GM12878 (cell line): ENCODE data around the gene CDK4. TPM values are rescaled to one million over a fixed set of nuclear protein-coding genes. Genes with fewer than 3 reads are reported as not detected.
A peak's percentile ranks its signal among the peaks of the same experiment; 100 is the strongest.

Experiments used
- ATAC-seq: fragments of 200-7000 bp; cut with Tn5 transposase; 3 replicates; pipeline ENCODE4 v1.9.1; 2020; ENCODE audit warnings: mild to moderate bottlenecking, moderate library complexity
- BruUV-seq: library from RNA; stranded (reverse); fragments of 400-500 nt; replicated peaks from 2 replicates; lab custom pipeline; 2021; lab: Mats Ljungman, UMichigan
- CTCF ChIA-PET: fragments of 300-600 bp; sonication (Branson Sonifier 250); formaldehyde crosslinking; extraction: SDS; loops from one replicate; lab custom pipeline; 2021; ENCODE audit warnings: inconsistent platforms; lab: Yijun Ruan, JAX
- POLR2A ChIA-PET: fragments of 350-600 bp; formaldehyde crosslinking; extraction: SDS; loops from one replicate; lab custom pipeline; 2021; ENCODE audit warnings: inconsistent platforms; lab: Charles Lee
- RAD21 ChIA-PET: fragments of 300-600 bp; sonication (Branson Sonifier 250); formaldehyde crosslinking; loops from one replicate; lab custom pipeline; 2023; ENCODE audit warnings: antibody characterized with exemption; ENCODE audit not compliant: unreplicated experiment; lab: Charles Lee
- SMC1A ChIA-PET: fragments of 300-600 bp; sonication (Branson Sonifier 250); formaldehyde crosslinking; loops from one replicate; lab custom pipeline; 2023; ENCODE audit not compliant: unreplicated experiment, uncharacterized antibody; lab: Charles Lee
- DNase-seq: peaks from one replicate; pipeline ENCODE4 v3.0.0-alpha.2; 2011; ENCODE audit warnings: low read depth, low spot score
- FAIRE-seq: peaks from 3 replicates; lab custom pipeline; 2011; peaks lifted over from hg19 to GRCh38; lab: Jason Lieb, UNC
- H2AFZ ChIP-seq: 2 replicates; pipeline ENCODE4 v1.6.0; 2011; ENCODE audit warnings: low read depth, low read length, control low read depth; ENCODE audit not compliant: control insufficient read depth
- H3K27ac ChIP-seq: 2 replicates; pipeline ENCODE4 v1.5.1; 2011; ENCODE audit warnings: control low read depth; ENCODE audit not compliant: control insufficient read depth, insufficient read depth
- H3K27me3 ChIP-seq, 2 experiments: replicated peaks in 1 of 2; 2 replicates each; pipeline versions ENCODE4 v1.6.0 to v1.6.1; 2011; ENCODE audit warnings: low read length in 1 of 2; ENCODE audit not compliant: control insufficient read depth in 2 of 2, insufficient read depth in 2 of 2
- H3K36me3 ChIP-seq, 2 experiments: 2 replicates each; pipeline ENCODE4 v1.5.1; 2011; ENCODE audit warnings: low read length in 1 of 2; ENCODE audit not compliant: control insufficient read depth in 2 of 2, insufficient read depth in 2 of 2
- H3K4me1 ChIP-seq: 2 replicates; pipeline ENCODE4 v1.6.1; 2011; ENCODE audit warnings: mild to moderate bottlenecking, low read length, moderate library complexity, mixed read lengths; ENCODE audit not compliant: control insufficient read depth, insufficient read depth
- H3K4me2 ChIP-seq: 2 replicates; pipeline ENCODE4 v1.6.0; 2011; ENCODE audit warnings: control low read depth; ENCODE audit not compliant: control insufficient read depth, insufficient read depth
- H3K4me3 ChIP-seq: fragments of 200-600 bp; sonication (generic); 2 replicates; pipeline ENCODE4 v1.5.1; 2016
- H3K79me2 ChIP-seq: 2 replicates; pipeline ENCODE4 v1.6.0; 2011; ENCODE audit warnings: low read length; ENCODE audit not compliant: control insufficient read depth, insufficient read depth
- H3K9ac ChIP-seq: 2 replicates; pipeline ENCODE4 v1.8.0; 2011; ENCODE audit warnings: low read length, control low read depth, mixed read lengths; ENCODE audit not compliant: control insufficient read depth, insufficient read depth
- H3K9me3 ChIP-seq: replicated peaks from 3 replicates; pipeline ENCODE4 v1.5.1; 2011; ENCODE audit warnings: mild to moderate bottlenecking, low read length; ENCODE audit not compliant: control insufficient read depth, insufficient read depth
- H4K20me1 ChIP-seq: 2 replicates; pipeline ENCODE4 v1.6.0; 2011; ENCODE audit not compliant: control insufficient read depth, insufficient read depth
- ATF7 ChIP-seq: fragments of 450-650 bp; IDR thresholded peaks from 2 replicates; pipeline ENCODE4 v1.6.1; 2016; ENCODE audit warnings: low read depth, mild to moderate bottlenecking
- BCL3 ChIP-seq: IDR thresholded peaks from 2 replicates; pipeline ENCODE4 v1.6.1; 2011; ENCODE audit warnings: borderline replicate concordance, low read depth, mild to moderate bottlenecking, moderate library complexity, low read length; ENCODE audit not compliant: insufficient read depth, poor library complexity, severe bottlenecking
- CBX5 ChIP-seq: sonication (generic); IDR thresholded peaks from 2 replicates; pipeline ENCODE4 v1.6.1; 2016; ENCODE audit warnings: low read depth, moderate library complexity, mild to moderate bottlenecking, inconsistent platforms
- ETV6 ChIP-seq, 2 experiments: fragments of 450-650 bp in 1 of 2; IDR thresholded peaks in 1 of 2; conservative IDR thresholded peaks in 1 of 2; 2 replicates each; pipeline ENCODE4 v1.6.1; 2014; ENCODE audit warnings: antibody characterized with exemption in 1 of 2, borderline replicate concordance in 1 of 2, low read depth in 1 of 2, mild to moderate bottlenecking in 1 of 2, moderate library complexity in 1 of 2
- GATAD2B ChIP-seq: fragments of 450-650 bp; conservative IDR thresholded peaks from 2 replicates; pipeline ENCODE4 v1.6.1; 2017; ENCODE audit warnings: low read depth, mild to moderate bottlenecking, moderate library complexity
- HCFC1 ChIP-seq: fragments of 150-350 bp; IDR thresholded peaks from 2 replicates; pipeline ENCODE4 v1.6.1; 2014; ENCODE audit warnings: low read length
- IKZF2 ChIP-seq, 2 experiments: fragments of 450-650 bp; IDR thresholded peaks; 2 replicates each; pipeline ENCODE4 v1.6.1; 2017; ENCODE audit warnings: mild to moderate bottlenecking in 2 of 2, moderate library complexity in 2 of 2
- KDM1A ChIP-seq: fragments of 200-600 bp; sonication (generic); IDR thresholded peaks from 2 replicates; pipeline ENCODE4 v1.6.1; 2016; ENCODE audit warnings: borderline replicate concordance
- MEF2A ChIP-seq: IDR thresholded peaks from 2 replicates; pipeline ENCODE4 v1.6.1; 2011; ENCODE audit warnings: low read depth, mild to moderate bottlenecking, low read length, moderate library complexity; ENCODE audit not compliant: insufficient read depth
- NRF1 ChIP-seq: conservative IDR thresholded peaks from 2 replicates; pipeline ENCODE4 v1.6.1; 2011; ENCODE audit warnings: mild to moderate bottlenecking, low read depth, low read length, improper control_type of control experiment
- PML ChIP-seq: IDR thresholded peaks from 2 replicates; pipeline ENCODE4 v1.6.1; 2012; ENCODE audit warnings: low read length, inconsistent platforms
- RB1 ChIP-seq: fragments of 450-650 bp; formaldehyde crosslinking; IDR thresholded peaks from 2 replicates; pipeline ENCODE4 v1.6.1; 2017; ENCODE audit warnings: mild to moderate bottlenecking, borderline replicate concordance
- SKIL ChIP-seq: fragments of 450-650 bp; IDR thresholded peaks from 2 replicates; pipeline ENCODE4 v1.6.1; 2017; ENCODE audit warnings: mild to moderate bottlenecking, low read depth, inconsistent platforms; ENCODE audit not compliant: poor library complexity, severe bottlenecking
- SMARCA5 ChIP-seq: fragments of 450-650 bp; IDR thresholded peaks from 2 replicates; pipeline ENCODE4 v1.6.1; 2017; ENCODE audit warnings: mild to moderate bottlenecking
- YBX1 ChIP-seq: fragments of 450-650 bp; IDR thresholded peaks from 2 replicates; pipeline ENCODE4 v1.6.1; 2016; ENCODE audit warnings: antibody characterized with exemption
- ZNF24 ChIP-seq: fragments of 450-650 bp; IDR thresholded peaks from 2 replicates; pipeline ENCODE4 v1.6.1; 2017; ENCODE audit warnings: antibody characterized with exemption, mild to moderate bottlenecking
- ZNF384 ChIP-seq: IDR thresholded peaks from 2 replicates; pipeline ENCODE4 v1.6.1; 2012; ENCODE audit warnings: low read depth, mild to moderate bottlenecking, low read length, improper control_type of control experiment, borderline replicate concordance
- WGBS: methylation state at CpG from one replicate; pipeline ENCODE4 v1.1.6; 2016; ENCODE audit warnings: low lambda C conversion rate; ENCODE audit not compliant: insufficient replicate concordance, insufficient coverage; ENCODE audit errors: missing lambda C conversion rate; 5-methylcytosine and 5-hydroxymethylcytosine counted together
- in situ Hi-C: fragments of 300-500 bp; cut with MboI; formaldehyde crosslinking; loops from 9 replicates; pipeline ENCODE4 v1.14.3; 2018; ENCODE audit warnings: mixed read lengths
- intact Hi-C: fragments of 100-400 bp; cut with micrococcal nuclease; formaldehyde crosslinking; loops from one replicate; pipeline ENCODE4 v1.14.2; 2022; ENCODE audit not compliant: unreplicated experiment
- polyA plus RNA-seq, 11 experiments: library from polyadenylated mRNA; depleted of rRNA in 4 of 11; unstranded in 6 of 11; stranded (reverse) in 5 of 11; fragments of >200 nt; fragmentation: Nextera tagmentation in 4 of 11; fragmentation: Illumina TruSeq in 1 of 11; extraction: Ambion mirVana in 4 of 11; extraction: Trizol in 1 of 11; gene quantifications; 1 replicate in 1 of 11; 2 replicates in 10 of 11; pipeline versions ENCODE4 v1.2.1 to v1.2.3, GENCODE V29; 2011 to 2016; ENCODE audit warnings: inconsistent platforms in 2 of 11, missing spikeins in 2 of 11, low read depth in 1 of 11
- total RNA-seq, 4 experiments: library from RNA; depleted of rRNA in 3 of 4; stranded (reverse); fragments of >200 nt in 3 of 4; fragmentation: Illumina TruSeq in 1 of 4; extraction: Trizol in 1 of 4; gene quantifications; 2 replicates each; pipeline versions ENCODE4 v1.2.1 to v1.2.3, GENCODE V29; 2013 to 2021
- TF ChIP-seq, protein P1 (sequence below): IDR thresholded peaks from 2 replicates; pipeline ENCODE4 v1.6.1; 2012; ENCODE audit warnings: low read depth, low read length, improper control_type of control experiment

CDK4 gene
- total and polyA plus RNA-seq, 10 of the 15 experiments (the other 5 are each of a cell fraction or from before 2014, with no cell fraction given) = 26.1 to 385 (median 221) TPM

- Histone ChIP-seq H3K27ac (peak within 1 kb of the TSS; percentile 61), H3K4me2 (peak within 1 kb of the TSS; percentile 89), H4K20me1 (no peaks in the 10 kb centered on the region), H3K9me3 (no peaks in the 10 kb centered on the region), H3K79me2 (peaks cover 15% of the 10 kb centered on the region), H3K36me3 (peaks cover 0 to 14% of the 10 kb centered on the region in 2 experiments; a peak in 3 of 4 replicates), H3K9ac (peak within 1 kb of the TSS; percentile 91), H2AFZ (peak within 1 kb of the TSS; percentile 75), H3K4me3 (peak within 1 kb of the TSS; percentile 98), H3K4me1 (peaks cover 8% of the 10 kb centered on the region; the same call in 1 of the 2 replicates), H3K27me3 (no peaks in the 10 kb centered on the region)
- RAD21 ChIA-PET = interaction anchor here (0.6 to 1.4 kb wide), 5 partner anchors 26 to 325 kb away, joined by 3 to 5 read pairs (median 3); no protein-coding TSS in a partner anchor
- intact Hi-C loops = loop anchor here (1.0 kb wide), 1 partner anchor 122 kb away; no protein-coding TSS in a partner anchor
- POLR2A ChIA-PET = interaction anchor here (0.5 to 1.5 kb wide), 6 partner anchors 10 to 161 kb away, joined by 3 to 11 read pairs (median 3); partner anchors contain the start of genes EEF1AKMT3 and METTL1
- peak; percentile 68 for DNase-seq
- under 1% methylated on average over 45 of the region's 45 CpGs for WGBS
- in situ Hi-C loops = no loop called here
- CTCF ChIA-PET = interaction anchor here (0.7 to 2.7 kb wide), 18 partner anchors 9 to 175 kb away, joined by 3 to 12 read pairs (median 5); partner anchors contain the start of genes EEF1AKMT3 and METTL1
- SMC1A ChIA-PET = interaction anchor here (0.6 to 2.3 kb wide), 6 partner anchors 17 to 114 kb away, joined by 3 to 6 read pairs (median 5); no protein-coding TSS in a partner anchor
- BruUV-seq = no TSS peak
- ATAC-seq = peak; percentile 96
- peak; percentile 99 for FAIRE-seq
- TF ChIP-seq CBX5 (peak; percentile 61; the same call in 1 of the 2 replicates), PML (peak; percentile 92; the same call in 1 of the 2 replicates), GATAD2B (peak; percentile 50; the same call in 1 of the 2 replicates), RB1 (peak; percentile 80), HCFC1 (peak; percentile 80), SMARCA5 (peak; percentile 85; the same call in 1 of the 2 replicates), ZNF24 (peak; percentile 43; the same call in 1 of the 2 replicates), SKIL (no peak), KDM1A (no peak), NRF1 (no peak), MEF2A (peak; percentile 75; the same call in 1 of the 2 replicates), IKZF2 (IDR thresholded peaks at IDR 0.05) (no peak), ZNF384 (no peak), BCL3 (no peak), YBX1 (no peak), ETV6 (conservative IDR thresholded peaks at IDR 0.05 in 1 of 2, IDR thresholded peaks at IDR 0.05 in 1 of 2; ENCODE audit: borderline replicate concordance in 1 of 2, low read depth in 1 of 2) (no peak), ATF7 (peak; percentile 71)
- TF ChIP-seq, protein P1, sequence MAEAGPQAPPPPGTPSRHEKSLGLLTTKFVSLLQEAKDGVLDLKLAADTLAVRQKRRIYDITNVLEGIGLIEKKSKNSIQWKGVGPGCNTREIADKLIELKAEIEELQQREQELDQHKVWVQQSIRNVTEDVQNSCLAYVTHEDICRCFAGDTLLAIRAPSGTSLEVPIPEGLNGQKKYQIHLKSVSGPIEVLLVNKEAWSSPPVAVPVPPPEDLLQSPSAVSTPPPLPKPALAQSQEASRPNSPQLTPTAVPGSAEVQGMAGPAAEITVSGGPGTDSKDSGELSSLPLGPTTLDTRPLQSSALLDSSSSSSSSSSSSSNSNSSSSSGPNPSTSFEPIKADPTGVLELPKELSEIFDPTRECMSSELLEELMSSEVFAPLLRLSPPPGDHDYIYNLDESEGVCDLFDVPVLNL = no peak
Observed at GRCh38 chr12:57782608-57783465, 30.7 kb upstream of the CDK4 start, which contains the start of gene TSFM. TSFM (plus strand) TSS chr12:57782787; CDS start chr12:57782802, 15 bp downstream.
